Adipose tissue (tissue), 3 donors: ENCODE results near the gene COL10A1. TPM values are rescaled to one million over a fixed set of nuclear protein-coding genes. Genes with fewer than 3 reads are reported as not detected.

Source experiments
- polyA plus RNA-seq, 3 donors: library from polyadenylated mRNA; stranded (reverse); fragments of 200-250 nt; gene quantifications; one replicate each; pipeline ENCODE4 v1.2.3, GENCODE V29; 2013
- donor health status: healthy with polysubstance abuse.
- donor health status: Bipolar disorder and iron deficiency.
- donor health status: healthy.

Gene COL10A1
- polyA plus RNA-seq, 3 donors = not detected

Other genes starting within 250 kb of the COL10A1 start
- gene FRK, start 65.2 kb downstream of the COL10A1 start, polyA plus RNA-seq = 1 to 10 TPM in 1 of 3 donors, under 1 TPM in 2; 0.28 to 1.1 (median 0.56) TPM
- 10 to 100 TPM; 10.5 to 24.6 (median 15.5) TPM for gene NT5DC1, start 25.3 kb downstream of the COL10A1 start, polyA plus RNA-seq
- 1 to 10 TPM; 6.1 to 7.6 (median 7.1) TPM for gene TSPYL4, start 127.9 kb upstream of the COL10A1 start, polyA plus RNA-seq
- 10 to 100 TPM; 17.3 to 29.8 (median 28.2) TPM for gene TSPYL1, start 153.8 kb upstream of the COL10A1 start, polyA plus RNA-seq
- 10 to 100 TPM in 2 of 3 donors, 1 to 10 TPM in 1; 3.5 to 31.2 (median 20.6) TPM for gene DSE, start 244.8 kb upstream of the COL10A1 start, polyA plus RNA-seq